ENCODE results near the gene SLC25A6.
"Not testable (repeated sequence)": the region's sequence is repeated elsewhere in the genome, so short reads cannot be mapped to it uniquely, and the experiment has no call there.

Gene SLC25A6

DNA sequence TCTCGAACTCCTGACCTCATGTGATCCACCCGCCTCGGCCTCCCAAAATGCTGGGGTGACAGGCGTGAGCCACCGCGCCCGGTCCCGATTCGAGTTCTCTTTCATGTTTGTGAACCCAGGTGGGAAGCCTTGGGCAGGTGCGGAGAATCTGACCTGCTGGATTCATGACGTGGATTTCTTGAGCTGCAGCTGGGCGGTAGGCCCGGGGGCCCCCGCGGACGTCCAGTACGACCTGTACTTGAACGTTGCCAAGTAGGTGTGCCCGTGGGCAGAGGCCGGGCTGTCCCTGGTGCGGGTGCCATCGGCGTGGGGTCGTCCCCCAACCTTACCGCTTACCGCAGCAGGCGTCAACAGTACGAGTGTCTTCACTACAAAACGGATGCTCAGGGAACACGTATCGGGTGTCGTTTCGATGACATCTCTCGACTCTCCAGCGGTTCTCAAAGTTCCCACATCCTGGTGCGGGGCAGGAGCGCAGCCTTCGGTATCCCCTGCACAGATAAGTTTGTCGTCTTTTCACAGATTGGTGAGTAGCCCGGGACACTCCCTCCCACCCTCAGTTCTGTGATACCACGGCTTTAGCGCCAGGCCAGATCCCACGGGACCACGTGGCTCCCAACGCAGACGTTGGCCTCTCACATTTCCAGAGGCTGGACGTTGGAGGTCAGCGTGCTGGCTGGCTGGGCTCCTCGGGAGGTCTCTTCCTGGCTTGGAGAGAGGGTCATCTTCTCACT, 39.8 kb downstream of the SLC25A6 start:
- TF ChIP-seq, protein P1, sequence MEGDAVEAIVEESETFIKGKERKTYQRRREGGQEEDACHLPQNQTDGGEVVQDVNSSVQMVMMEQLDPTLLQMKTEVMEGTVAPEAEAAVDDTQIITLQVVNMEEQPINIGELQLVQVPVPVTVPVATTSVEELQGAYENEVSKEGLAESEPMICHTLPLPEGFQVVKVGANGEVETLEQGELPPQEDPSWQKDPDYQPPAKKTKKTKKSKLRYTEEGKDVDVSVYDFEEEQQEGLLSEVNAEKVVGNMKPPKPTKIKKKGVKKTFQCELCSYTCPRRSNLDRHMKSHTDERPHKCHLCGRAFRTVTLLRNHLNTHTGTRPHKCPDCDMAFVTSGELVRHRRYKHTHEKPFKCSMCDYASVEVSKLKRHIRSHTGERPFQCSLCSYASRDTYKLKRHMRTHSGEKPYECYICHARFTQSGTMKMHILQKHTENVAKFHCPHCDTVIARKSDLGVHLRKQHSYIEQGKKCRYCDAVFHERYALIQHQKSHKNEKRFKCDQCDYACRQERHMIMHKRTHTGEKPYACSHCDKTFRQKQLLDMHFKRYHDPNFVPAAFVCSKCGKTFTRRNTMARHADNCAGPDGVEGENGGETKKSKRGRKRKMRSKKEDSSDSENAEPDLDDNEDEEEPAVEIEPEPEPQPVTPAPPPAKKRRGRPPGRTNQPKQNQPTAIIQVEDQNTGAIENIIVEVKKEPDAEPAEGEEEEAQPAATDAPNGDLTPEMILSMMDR (IDR thresholded peaks at IDR 0.05; ENCODE audit: control insufficient read depth, insufficient read depth, low read depth, low read length, missing control alignments) = no peak
- DNase-seq (ENCODE audit: low read depth) = no peak
- H3K4me3 ChIP-seq (ENCODE audit: control insufficient read depth, low read depth, low read length) = no peak overlapping the region

DNA sequence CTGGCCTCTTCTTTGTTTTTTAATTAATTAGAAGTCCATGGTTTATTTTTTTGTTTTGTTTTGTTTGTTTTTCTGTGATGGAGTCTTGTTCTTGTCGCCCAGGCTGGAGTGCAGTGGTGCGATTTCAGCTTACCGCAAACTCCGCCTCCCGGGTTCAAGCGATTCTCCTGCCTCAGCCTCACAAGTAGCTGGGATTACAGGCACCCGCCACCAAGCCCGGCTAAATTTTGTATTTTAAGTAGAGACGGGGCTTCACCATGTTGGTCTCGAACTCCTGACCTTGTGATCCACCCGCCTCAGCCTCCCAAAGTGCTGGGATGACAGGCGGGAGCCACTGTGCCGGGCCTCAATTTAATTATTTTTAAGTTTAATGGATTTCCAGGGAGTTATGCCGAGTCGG, 42.3 kb downstream of the SLC25A6 start:
- not testable (repeated sequence) for DNase-seq (ENCODE audit: low read depth); H3K4me3 ChIP-seq (ENCODE audit: control insufficient read depth, low read depth, low read length)

DNA sequence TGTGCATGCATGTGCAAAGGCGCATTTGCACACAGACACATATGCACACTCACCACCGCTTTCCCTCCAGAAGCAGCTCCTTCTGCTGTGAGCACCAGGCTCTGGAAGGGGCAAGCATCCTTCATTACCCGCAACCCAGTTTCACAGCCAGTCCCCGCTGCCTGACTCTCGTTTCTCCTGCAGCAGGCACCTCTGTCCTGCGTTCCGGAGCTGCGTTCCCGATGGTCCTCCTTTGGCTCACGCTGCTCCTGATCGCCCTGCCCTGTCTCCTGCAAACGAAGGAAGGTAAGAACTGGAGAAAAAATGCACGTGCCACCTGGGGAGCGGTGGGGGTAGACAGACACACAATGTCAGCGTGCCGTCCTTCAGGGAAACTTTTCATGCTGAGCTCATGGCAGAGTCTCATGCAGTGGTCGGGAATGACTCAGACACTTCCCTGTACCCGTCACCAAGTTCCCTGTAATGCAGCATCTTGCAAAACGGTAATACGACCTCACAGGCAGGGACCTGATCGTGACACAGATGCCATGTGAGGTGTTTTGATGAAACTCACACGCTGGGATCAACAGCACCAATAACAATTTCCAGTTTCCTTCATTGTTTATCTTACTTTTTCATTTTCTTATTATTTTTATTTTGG, 50.2 kb downstream of the SLC25A6 start:
- H3K4me3 ChIP-seq (ENCODE audit: control insufficient read depth, low read depth, low read length) = no peak overlapping the region
- DNase-seq (ENCODE audit: low read depth) = no peak
- TF ChIP-seq, protein P1 (IDR thresholded peaks at IDR 0.05; ENCODE audit: control insufficient read depth, insufficient read depth, low read depth, low read length, missing control alignments) = no peak

DNA sequence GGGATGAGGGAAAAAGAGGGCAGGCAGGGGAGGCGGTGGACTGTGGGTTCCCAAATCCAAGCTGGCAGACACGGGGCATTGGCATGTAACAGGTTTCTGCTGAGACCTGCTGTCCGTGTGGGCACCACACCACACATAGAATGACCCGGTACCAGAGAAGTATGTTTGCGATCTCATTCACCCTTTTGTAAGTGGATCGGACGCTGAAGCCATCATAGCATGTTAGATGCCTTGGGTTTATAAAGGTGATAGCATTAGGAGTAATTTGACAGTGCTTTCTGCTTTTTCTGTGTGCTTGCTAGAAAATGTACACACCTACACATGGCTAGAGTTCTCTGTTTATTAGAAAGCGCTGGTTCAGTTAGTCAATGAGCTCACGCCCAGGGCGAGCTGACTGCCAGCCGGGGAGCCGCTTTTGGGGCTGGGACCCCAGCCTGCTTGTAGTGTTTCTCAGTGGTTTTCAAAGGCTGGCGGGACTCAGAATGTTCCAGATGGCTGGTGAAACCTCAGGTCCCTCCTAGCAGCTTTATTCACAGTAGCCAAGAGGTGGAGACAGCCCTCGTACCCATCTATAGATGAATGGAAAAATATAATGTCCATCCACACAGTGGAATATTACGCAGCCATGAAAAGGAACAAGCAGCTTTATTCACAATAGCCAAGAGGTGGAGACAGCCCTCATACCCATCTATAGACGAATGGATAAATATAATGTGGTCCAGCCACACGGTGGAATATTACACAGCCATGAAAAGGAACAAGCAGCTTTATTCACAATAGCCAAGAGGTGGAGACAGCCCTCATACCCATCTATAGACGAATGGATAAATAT, 54.7 kb downstream of the SLC25A6 start:
- no peak for DNase-seq (ENCODE audit: low read depth)
- TF ChIP-seq, protein P1 (IDR thresholded peaks at IDR 0.05; ENCODE audit: control insufficient read depth, insufficient read depth, low read depth, low read length, missing control alignments) = no peak

DNA sequence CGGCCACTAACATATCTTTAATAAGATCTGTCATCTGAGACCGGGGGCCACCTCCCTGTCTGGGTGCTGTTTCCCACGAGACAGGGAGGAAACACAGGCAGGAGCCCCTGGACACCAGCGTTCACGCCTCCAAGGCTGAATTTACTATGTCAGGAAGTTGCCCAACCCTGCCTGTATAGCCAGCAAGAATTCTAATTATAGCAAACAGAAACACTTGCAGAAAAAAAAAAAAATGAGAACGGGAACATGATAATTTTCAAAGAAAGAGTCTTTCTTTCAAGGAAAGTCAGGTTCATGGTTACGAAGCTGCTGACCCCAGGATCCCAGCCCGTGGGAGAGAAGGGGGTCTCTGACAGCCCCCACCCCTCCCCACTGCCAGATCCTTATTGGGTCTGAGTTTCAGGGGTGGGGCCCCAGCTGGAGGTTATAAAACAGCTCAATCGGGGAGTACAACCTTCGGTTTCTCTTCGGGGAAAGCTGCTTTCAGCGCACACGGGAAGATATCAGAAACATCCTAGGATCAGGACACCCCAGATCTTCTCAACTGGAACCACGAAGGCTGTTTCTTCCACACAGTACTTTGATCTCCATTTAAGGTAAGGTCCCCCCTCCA, 55.5 kb downstream of the SLC25A6 start, which contains the start of gene IL3RA:
Gene IL3RA (plus strand): TSS at position 455 of the 613 bp plus-strand sequence. CDS start 4,981 bp downstream, outside the sequence.
- no peak for DNase-seq (ENCODE audit: low read depth)
- TF ChIP-seq, protein P1 (IDR thresholded peaks at IDR 0.05; ENCODE audit: control insufficient read depth, insufficient read depth, low read depth, low read length, missing control alignments) = no peak
- H3K4me3 ChIP-seq (ENCODE audit: control insufficient read depth, low read depth, low read length) = peak within 1 kb of the TSS; percentile 33

More for the DNA sequence above, 54.7 kb downstream of the SLC25A6 start:
- no peak overlapping the region for H3K4me3 ChIP-seq (ENCODE audit: control insufficient read depth, low read depth, low read length)
